Measurements from ENCODE around the gene RTL5. TPM values are rescaled to one million over a fixed set of nuclear protein-coding genes. Genes with fewer than 3 reads are reported as not detected.

RTL5 gene
- total and polyA plus RNA-seq, 2 experiments from 2014 or later: 2.5 to 2.6 TPM

DNA sequence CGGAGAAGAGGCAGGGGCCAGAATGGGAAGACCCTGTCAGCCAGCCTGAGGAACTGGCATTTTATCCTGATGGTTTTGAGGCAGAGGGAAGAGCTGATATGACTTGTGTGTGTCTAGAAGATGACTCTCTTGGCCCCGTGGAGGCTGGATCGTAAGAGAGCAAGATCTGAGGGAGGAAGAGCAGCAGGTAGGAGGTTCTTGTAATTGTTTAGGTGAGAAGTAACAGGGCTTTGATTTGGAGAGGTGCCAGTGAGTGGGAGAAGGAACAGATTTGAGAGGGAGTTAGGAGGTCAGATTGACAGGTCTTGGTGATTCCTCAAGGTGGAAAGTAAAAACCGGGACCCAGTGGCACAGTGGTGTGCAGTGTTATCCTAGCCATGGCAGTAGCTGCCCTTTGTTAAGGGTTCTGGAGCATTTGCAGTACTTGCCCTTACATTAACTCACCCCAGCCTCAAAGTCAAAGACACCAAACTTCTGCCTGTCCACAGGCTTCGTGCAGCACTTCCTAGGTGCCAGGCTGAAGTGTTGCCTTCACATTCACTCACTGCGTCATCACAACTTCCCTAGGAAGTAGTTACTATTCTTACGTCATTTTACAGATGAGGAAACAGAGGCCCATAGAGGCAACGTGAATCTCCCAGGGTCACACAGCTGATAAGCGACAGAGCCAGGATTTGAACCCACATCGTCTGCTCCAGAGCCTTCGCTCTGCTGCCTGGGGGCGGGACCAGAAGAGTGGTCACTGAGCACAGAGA lies 23.7 kb downstream of the RTL5 start:
- TF ChIP-seq, protein P1, sequence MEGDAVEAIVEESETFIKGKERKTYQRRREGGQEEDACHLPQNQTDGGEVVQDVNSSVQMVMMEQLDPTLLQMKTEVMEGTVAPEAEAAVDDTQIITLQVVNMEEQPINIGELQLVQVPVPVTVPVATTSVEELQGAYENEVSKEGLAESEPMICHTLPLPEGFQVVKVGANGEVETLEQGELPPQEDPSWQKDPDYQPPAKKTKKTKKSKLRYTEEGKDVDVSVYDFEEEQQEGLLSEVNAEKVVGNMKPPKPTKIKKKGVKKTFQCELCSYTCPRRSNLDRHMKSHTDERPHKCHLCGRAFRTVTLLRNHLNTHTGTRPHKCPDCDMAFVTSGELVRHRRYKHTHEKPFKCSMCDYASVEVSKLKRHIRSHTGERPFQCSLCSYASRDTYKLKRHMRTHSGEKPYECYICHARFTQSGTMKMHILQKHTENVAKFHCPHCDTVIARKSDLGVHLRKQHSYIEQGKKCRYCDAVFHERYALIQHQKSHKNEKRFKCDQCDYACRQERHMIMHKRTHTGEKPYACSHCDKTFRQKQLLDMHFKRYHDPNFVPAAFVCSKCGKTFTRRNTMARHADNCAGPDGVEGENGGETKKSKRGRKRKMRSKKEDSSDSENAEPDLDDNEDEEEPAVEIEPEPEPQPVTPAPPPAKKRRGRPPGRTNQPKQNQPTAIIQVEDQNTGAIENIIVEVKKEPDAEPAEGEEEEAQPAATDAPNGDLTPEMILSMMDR (IDR thresholded peaks at IDR 0.05; ENCODE audit: poor library complexity): no peak
- TF ChIP-seq EZH2 (IDR thresholded peaks at IDR 0.05; ENCODE audit: borderline replicate concordance): no peak
- no peak for TF ChIP-seq EZH2phosphoT487 (IDR thresholded peaks at IDR 0.05; ENCODE audit: low read depth, severe bottlenecking, unreplicated experiment)
- H3K9me2 ChIP-seq (replicated peaks; ENCODE audit: insufficient read depth): no peaks in the 10 kb centered on the region
- no peak overlapping the region for H3K4me2 ChIP-seq
- 87% methylated on average over 12 of the region's 12 CpGs for WGBS (ENCODE audit: low lambda C conversion rate, missing lambda C conversion rate)
- H3K9me3 ChIP-seq (ENCODE audit: low read depth): no peaks in the 10 kb centered on the region
- H3K27ac ChIP-seq: no peak overlapping the region
- DNase-seq (ENCODE audit: low spot score): no peak
- H3K4me3 ChIP-seq: no peak overlapping the region
- H3K4me1 ChIP-seq (ENCODE audit: insufficient read depth): no peaks in the 10 kb centered on the region
- no peaks in the 10 kb centered on the region for H3K36me3 ChIP-seq (replicated peaks; ENCODE audit: insufficient read depth, low read depth)
- H2AFZ ChIP-seq: no peak overlapping the region
- H4K20me1 ChIP-seq (ENCODE audit: insufficient read depth, poor library complexity, severe bottlenecking): no peaks in the 10 kb centered on the region
- H3K79me2 ChIP-seq: no peaks in the 10 kb centered on the region
- H3K27me3 ChIP-seq: no peaks in the 10 kb centered on the region

- WGBS (ENCODE audit: low lambda C conversion rate, missing lambda C conversion rate): 69% methylated on average over 6 of the region's 6 CpGs
- Histone ChIP-seq H3K79me2 (no peaks in the 10 kb centered on the region), H3K27me3 (no peaks in the 10 kb centered on the region), H3K4me2 (no peak overlapping the region), H3K9me2 (replicated peaks; ENCODE audit: insufficient read depth) (no peaks in the 10 kb centered on the region), H3K36me3 (replicated peaks; ENCODE audit: insufficient read depth, low read depth) (no peaks in the 10 kb centered on the region), H4K20me1 (ENCODE audit: insufficient read depth, poor library complexity, severe bottlenecking) (no peaks in the 10 kb centered on the region), H3K4me3 (no peak overlapping the region), H3K9me3 (ENCODE audit: low read depth) (no peaks in the 10 kb centered on the region), H3K27ac (no peak overlapping the region), H2AFZ (no peak overlapping the region), H3K4me1 (ENCODE audit: insufficient read depth) (no peaks in the 10 kb centered on the region)
- no peak for DNase-seq (ENCODE audit: low spot score)
- TF ChIP-seq EZH2 (IDR thresholded peaks at IDR 0.05; ENCODE audit: borderline replicate concordance) (no peak), EZH2phosphoT487 (IDR thresholded peaks at IDR 0.05; ENCODE audit: low read depth, severe bottlenecking, unreplicated experiment) (no peak)
- TF ChIP-seq, protein P1 (IDR thresholded peaks at IDR 0.05; ENCODE audit: poor library complexity): no peak
Measured at GRCh38 chrX:72107320-72107719, 24.4 kb downstream of the RTL5 start.

DNA sequence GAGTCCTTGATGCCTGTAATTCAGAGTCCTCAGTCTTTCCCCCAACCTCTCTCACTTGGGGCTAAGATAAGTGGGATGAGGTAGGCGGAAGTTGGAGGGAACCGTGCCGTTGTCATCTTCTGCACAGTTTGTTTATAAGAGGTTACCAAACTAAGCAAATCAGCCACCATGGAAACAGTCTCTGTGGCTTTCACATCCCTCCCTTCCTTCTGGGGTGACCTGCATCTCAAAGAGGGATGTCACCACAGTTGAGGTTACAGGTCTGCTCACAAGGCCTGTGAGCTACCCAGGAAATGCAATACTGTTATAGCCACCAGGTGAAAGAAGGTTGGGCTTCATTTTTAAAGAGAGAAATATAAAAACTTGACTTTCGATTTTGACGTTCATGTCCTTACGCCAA lies 26.3 kb downstream of the RTL5 start:
- H3K27me3 ChIP-seq: no peaks in the 10 kb centered on the region
- no peaks in the 10 kb centered on the region for H3K9me3 ChIP-seq (ENCODE audit: low read depth)
- no peaks in the 10 kb centered on the region for H4K20me1 ChIP-seq (ENCODE audit: insufficient read depth, poor library complexity, severe bottlenecking)
- H3K27ac ChIP-seq: no peak overlapping the region
- H2AFZ ChIP-seq: no peak overlapping the region
- H3K36me3 ChIP-seq (replicated peaks; ENCODE audit: insufficient read depth, low read depth): no peaks in the 10 kb centered on the region
- H3K4me1 ChIP-seq (ENCODE audit: insufficient read depth): no peaks in the 10 kb centered on the region
- H3K4me3 ChIP-seq: no peak overlapping the region
- H3K4me2 ChIP-seq: no peak overlapping the region
- no peaks in the 10 kb centered on the region for H3K79me2 ChIP-seq
- TF ChIP-seq, protein P1 (IDR thresholded peaks at IDR 0.05; ENCODE audit: poor library complexity): no peak
- TF ChIP-seq EZH2phosphoT487 (IDR thresholded peaks at IDR 0.05; ENCODE audit: low read depth, severe bottlenecking, unreplicated experiment) (no peak), EZH2 (IDR thresholded peaks at IDR 0.05; ENCODE audit: borderline replicate concordance) (no peak)
- no peak for DNase-seq (ENCODE audit: low spot score)
- no peaks in the 10 kb centered on the region for H3K9me2 ChIP-seq (replicated peaks; ENCODE audit: insufficient read depth)
- 95% methylated on average over 6 of the region's 6 CpGs for WGBS (ENCODE audit: low lambda C conversion rate, missing lambda C conversion rate)
